ENCODE data around the gene DPRX. TPM values are rescaled to one million over a fixed set of nuclear protein-coding genes. Genes with fewer than 3 reads are reported as not detected.

The DPRX gene
- total and polyA plus RNA-seq, 2 donors (not counting 1 experiment from before 2014, with no cell fraction given): not detected

DNA sequence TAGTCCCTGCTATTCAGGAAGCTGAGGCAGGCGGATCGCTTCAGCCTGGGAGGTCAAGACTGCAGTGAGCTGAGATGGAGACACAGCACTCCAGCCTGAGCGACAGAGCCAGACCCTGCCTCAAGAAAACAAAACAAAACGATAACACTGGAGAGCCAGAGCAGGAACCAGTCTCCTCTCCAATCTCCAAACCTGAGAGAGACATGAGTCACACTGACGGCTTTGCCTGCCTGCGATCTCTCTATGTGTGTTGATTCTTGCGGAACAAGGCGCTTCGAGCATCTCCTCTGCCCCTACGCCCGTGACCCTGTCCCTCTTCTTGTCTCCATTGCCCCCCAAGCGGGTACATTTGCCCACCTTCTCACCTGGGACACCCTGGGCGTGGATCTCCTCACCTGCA lies 15.6 kb downstream of the DPRX start:
- H3K9ac ChIP-seq (ENCODE audit: insufficient read depth, low read length): no peak overlapping the region
- H3K79me2 ChIP-seq (ENCODE audit: control insufficient read depth, insufficient read depth, low read length): no peaks in the 10 kb centered on the region
- H3K4me2 ChIP-seq (ENCODE audit: extremely low read depth, insufficient read depth, low read length): no peak overlapping the region
- H3K4me3 ChIP-seq (replicated peaks in 1 of 4; ENCODE audit: control extremely low read depth in 1 of 4, insufficient read depth in 1 of 4, low read depth in 3 of 4, low read length in 4 of 4): no peak overlapping the region
- H2AFZ ChIP-seq (ENCODE audit: low read length): no peak overlapping the region
- no peak for DNase-seq (ENCODE audit: low read depth in 2 of 2)
- H4K20me1 ChIP-seq (ENCODE audit: control insufficient read depth, extremely low read depth, insufficient read depth, low read length): no peaks in the 10 kb centered on the region
- H3K27ac ChIP-seq (ENCODE audit: insufficient read depth, low read length): no peak overlapping the region
- TF ChIP-seq EZH2 (IDR thresholded peaks at IDR 0.05; ENCODE audit: low read length, missing control alignments): no peak
- TF ChIP-seq, protein P1, sequence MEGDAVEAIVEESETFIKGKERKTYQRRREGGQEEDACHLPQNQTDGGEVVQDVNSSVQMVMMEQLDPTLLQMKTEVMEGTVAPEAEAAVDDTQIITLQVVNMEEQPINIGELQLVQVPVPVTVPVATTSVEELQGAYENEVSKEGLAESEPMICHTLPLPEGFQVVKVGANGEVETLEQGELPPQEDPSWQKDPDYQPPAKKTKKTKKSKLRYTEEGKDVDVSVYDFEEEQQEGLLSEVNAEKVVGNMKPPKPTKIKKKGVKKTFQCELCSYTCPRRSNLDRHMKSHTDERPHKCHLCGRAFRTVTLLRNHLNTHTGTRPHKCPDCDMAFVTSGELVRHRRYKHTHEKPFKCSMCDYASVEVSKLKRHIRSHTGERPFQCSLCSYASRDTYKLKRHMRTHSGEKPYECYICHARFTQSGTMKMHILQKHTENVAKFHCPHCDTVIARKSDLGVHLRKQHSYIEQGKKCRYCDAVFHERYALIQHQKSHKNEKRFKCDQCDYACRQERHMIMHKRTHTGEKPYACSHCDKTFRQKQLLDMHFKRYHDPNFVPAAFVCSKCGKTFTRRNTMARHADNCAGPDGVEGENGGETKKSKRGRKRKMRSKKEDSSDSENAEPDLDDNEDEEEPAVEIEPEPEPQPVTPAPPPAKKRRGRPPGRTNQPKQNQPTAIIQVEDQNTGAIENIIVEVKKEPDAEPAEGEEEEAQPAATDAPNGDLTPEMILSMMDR (conservative IDR thresholded peaks at IDR 0.05 in 1 of 2, IDR thresholded peaks at IDR 0.05 in 1 of 2; ENCODE audit: low read depth in 1 of 2, low read length in 2 of 2): no peak
- no peaks in the 10 kb centered on the region for H3K4me1 ChIP-seq (ENCODE audit: control insufficient read depth, extremely low read depth, insufficient read depth, low read length)
- H3K27me3 ChIP-seq (ENCODE audit: control insufficient read depth, insufficient read depth, low read length): no peaks in the 10 kb centered on the region
- H3K36me3 ChIP-seq (ENCODE audit: control insufficient read depth, insufficient read depth, low read length): no peaks in the 10 kb centered on the region
- no peaks in the 10 kb centered on the region for H3K9me3 ChIP-seq (ENCODE audit: control insufficient read depth, insufficient read depth, low read depth, low read length)

DNA sequence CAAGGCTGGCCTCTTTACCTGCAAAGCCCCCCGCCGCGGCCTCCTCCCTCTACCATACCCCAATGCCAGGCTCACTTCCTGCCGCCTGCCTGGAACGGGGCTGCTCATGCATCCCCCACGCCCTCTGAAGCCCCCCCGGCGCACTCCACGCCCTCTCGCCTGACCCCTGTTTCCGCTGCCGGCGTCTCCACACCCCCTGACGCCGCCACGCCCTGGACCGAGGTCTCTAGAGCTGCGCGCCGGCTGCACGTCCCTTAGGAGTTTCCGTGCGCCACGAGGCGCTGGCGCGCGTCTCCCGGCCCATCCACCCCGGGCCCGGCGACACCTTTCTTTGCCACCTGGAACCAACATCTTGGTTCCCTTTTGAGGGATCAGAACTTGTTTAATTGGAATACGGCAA lies 16.0 kb downstream of the DPRX start:
- H3K9ac ChIP-seq (ENCODE audit: insufficient read depth, low read length): no peak overlapping the region
- no peaks in the 10 kb centered on the region for H3K9me3 ChIP-seq (ENCODE audit: control insufficient read depth, insufficient read depth, low read depth, low read length)
- no peak for TF ChIP-seq EZH2 (IDR thresholded peaks at IDR 0.05; ENCODE audit: low read length, missing control alignments)
- TF ChIP-seq, protein P1 (conservative IDR thresholded peaks at IDR 0.05 in 1 of 2, IDR thresholded peaks at IDR 0.05 in 1 of 2; ENCODE audit: low read depth in 1 of 2, low read length in 2 of 2): no peak
- no peak overlapping the region for H3K4me2 ChIP-seq (ENCODE audit: extremely low read depth, insufficient read depth, low read length)
- DNase-seq (ENCODE audit: low read depth in 2 of 2): no peak
- H4K20me1 ChIP-seq (ENCODE audit: control insufficient read depth, extremely low read depth, insufficient read depth, low read length): no peaks in the 10 kb centered on the region
- no peaks in the 10 kb centered on the region for H3K79me2 ChIP-seq (ENCODE audit: control insufficient read depth, insufficient read depth, low read length)
- no peak overlapping the region for H3K4me3 ChIP-seq (replicated peaks in 1 of 4; ENCODE audit: control extremely low read depth in 1 of 4, insufficient read depth in 1 of 4, low read depth in 3 of 4, low read length in 4 of 4)
- no peaks in the 10 kb centered on the region for H3K4me1 ChIP-seq (ENCODE audit: control insufficient read depth, extremely low read depth, insufficient read depth, low read length)
- H3K27ac ChIP-seq (ENCODE audit: insufficient read depth, low read length): no peak overlapping the region
- no peak overlapping the region for H2AFZ ChIP-seq (ENCODE audit: low read length)
- no peaks in the 10 kb centered on the region for H3K27me3 ChIP-seq (ENCODE audit: control insufficient read depth, insufficient read depth, low read length)
- H3K36me3 ChIP-seq (ENCODE audit: control insufficient read depth, insufficient read depth, low read length): no peaks in the 10 kb centered on the region

DNA sequence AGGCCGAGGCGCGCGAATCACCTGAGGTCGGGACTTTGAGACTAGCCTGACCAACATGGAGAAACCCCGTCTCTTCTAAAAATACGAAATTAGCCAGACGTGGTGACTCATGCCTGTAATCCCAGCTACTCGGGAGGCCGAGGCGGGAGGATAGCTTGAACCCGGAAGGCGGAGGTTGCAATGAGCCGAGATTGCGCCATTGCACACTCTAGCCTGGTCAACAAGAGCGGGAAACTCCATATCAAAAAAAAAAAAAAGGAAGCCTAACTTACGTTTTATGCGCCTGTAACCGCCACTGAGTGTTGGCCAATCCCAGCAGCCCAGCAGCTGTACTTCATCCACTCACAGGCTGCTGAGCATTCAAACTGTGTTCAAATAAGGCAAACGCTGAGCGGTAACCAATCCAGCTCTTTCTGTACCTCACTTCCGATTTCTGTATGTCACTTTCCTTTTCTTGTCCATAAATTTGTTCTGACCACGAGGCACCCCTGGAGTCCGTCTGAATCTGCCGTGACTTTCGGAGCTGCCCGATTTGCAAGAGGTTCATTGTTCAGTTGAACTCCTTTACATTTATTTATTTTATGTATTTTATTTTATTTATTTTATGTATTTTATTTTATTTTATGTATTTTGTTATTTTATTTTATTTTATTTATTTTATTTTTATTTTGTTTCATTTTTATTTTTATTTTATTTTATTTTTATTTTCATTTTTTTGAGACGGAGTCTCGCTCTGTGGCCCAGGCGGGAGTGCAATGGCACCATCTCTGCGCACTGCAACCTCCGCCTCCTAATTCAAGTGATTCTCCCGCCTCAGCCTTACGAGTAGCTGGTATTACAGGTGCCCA lies 18.2 kb downstream of the DPRX start:
- H3K4me3 ChIP-seq (replicated peaks in 1 of 4; ENCODE audit: control extremely low read depth in 1 of 4, insufficient read depth in 1 of 4, low read depth in 3 of 4, low read length in 4 of 4): no peak overlapping the region

More for the DNA sequence above, 18.2 kb downstream of the DPRX start:
- Histone ChIP-seq H3K4me1 (ENCODE audit: control insufficient read depth, extremely low read depth, insufficient read depth, low read length) (no peaks in the 10 kb centered on the region), H3K36me3 (ENCODE audit: control insufficient read depth, insufficient read depth, low read length) (no peaks in the 10 kb centered on the region), H3K4me2 (ENCODE audit: extremely low read depth, insufficient read depth, low read length) (no peak overlapping the region), H3K27me3 (ENCODE audit: control insufficient read depth, insufficient read depth, low read length) (no peaks in the 10 kb centered on the region), H4K20me1 (ENCODE audit: control insufficient read depth, extremely low read depth, insufficient read depth, low read length) (no peaks in the 10 kb centered on the region), H3K27ac (ENCODE audit: insufficient read depth, low read length) (no peak overlapping the region), H3K9me3 (ENCODE audit: control insufficient read depth, insufficient read depth, low read depth, low read length) (no peaks in the 10 kb centered on the region), H3K79me2 (ENCODE audit: control insufficient read depth, insufficient read depth, low read length) (no peaks in the 10 kb centered on the region), H2AFZ (ENCODE audit: low read length) (no peak overlapping the region), H3K9ac (ENCODE audit: insufficient read depth, low read length) (no peak overlapping the region)
- DNase-seq (ENCODE audit: low read depth in 2 of 2): no peak
- no peak for TF ChIP-seq EZH2 (IDR thresholded peaks at IDR 0.05; ENCODE audit: low read length, missing control alignments)
- TF ChIP-seq, protein P1 (conservative IDR thresholded peaks at IDR 0.05 in 1 of 2, IDR thresholded peaks at IDR 0.05 in 1 of 2; ENCODE audit: low read depth in 1 of 2, low read length in 2 of 2): no peak

Data from fibroblast of lung (primary cell).